GM19468 (cell line): ENCODE results near the gene RAB1B.
"Not testable (repeated sequence)": the region's sequence is repeated elsewhere in the genome, so short reads cannot be mapped to it uniquely, and the experiment has no call there.

Experiments used
- ATAC-seq: cut with Tn5 transposase; IDR thresholded peaks from one replicate; pipeline ENCODE4 v1.9.1; 2021; ENCODE audit warnings: mild to moderate bottlenecking, moderate library complexity, moderate number of reproducible peaks; ENCODE audit not compliant: unreplicated experiment; ENCODE audit errors: extremely low read depth

Gene RAB1B

GRCh38 chr11:66238786-66239413, 29.5 kb upstream of the RAB1B start:
- no peak for ATAC-seq

DNA sequence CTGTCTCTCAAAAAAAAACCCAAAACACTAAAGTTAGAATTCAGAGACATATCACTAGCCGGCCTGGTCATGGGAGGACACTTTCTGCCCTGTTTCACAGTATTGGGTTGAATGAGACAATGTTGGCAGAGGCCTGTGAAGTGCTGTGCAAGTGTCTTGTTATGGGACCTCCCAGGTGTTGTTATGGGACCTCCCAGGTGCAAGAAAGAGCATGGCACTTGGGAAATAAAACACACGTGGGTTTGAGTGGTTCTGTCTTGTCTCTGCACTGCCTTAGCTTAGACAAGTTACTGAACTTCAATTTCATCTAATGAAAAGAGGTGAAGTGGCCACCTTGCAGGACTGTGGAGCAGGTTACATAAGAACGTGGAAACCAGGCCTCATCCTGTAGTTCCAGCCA, 28.9 kb upstream of the RAB1B start:
- no peak for ATAC-seq

GRCh38 chr11:66239998-66240780, 28.2 kb upstream of the RAB1B start:
- no peak for ATAC-seq

DNA sequence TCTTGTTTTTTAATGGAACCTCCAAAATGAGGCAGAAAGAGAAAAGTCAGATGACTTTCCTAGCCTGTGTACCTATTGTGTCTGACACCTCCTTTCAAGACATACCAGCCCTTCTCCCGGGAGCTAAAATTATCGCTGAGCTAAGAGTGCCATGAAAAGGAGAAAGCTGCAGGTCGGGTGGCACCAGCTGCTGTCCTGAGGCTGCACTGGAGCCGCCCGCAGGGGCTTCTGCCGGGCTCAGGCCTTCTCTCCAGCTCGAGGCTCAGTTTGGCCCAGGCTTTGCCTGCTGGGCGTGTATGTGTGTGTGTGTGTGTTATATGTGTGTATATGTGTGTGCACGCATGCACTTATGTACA, 27.7 kb upstream of the RAB1B start:
- ATAC-seq, result no peak

DNA sequence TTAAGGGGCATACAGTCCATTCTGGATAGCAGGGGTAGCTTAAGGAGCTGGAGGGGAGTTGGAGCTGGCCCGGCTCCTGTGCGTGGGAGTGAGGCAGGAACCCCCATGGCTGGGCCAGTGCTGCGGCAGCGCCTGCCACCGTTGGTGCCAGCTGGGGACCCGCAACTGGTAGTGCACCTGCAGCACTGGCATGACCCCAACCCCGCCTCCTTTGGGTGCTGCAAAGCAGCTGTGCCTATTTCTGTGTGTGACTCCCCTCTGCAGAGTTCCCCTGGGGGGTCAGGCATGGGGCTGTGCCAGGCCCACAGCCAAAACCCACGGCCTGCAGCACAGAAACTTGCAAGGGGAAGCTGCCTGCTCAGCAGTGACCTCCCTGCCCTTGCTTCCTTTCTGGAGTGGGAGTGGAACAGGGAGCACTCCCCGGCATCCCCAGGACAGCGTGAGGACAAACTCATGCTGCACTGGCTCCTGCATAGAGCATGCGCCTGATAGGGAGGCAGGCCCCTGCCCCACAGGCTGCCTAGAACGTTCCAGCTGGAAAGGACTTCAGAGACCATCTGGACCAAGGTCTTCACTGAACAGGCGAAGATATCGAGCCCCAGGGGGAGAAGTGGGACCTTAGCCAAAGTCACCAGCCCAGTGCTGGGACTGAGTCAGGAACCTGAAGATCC, 26.2 kb upstream of the RAB1B start:
- ATAC-seq, result no peak

GRCh38 chr11:66243782-66244535, 24.5 kb upstream of the RAB1B start:
- no peak for ATAC-seq

GRCh38 chr11:66247295-66247694, 21.1 kb upstream of the RAB1B start:
- ATAC-seq, result no peak

DNA sequence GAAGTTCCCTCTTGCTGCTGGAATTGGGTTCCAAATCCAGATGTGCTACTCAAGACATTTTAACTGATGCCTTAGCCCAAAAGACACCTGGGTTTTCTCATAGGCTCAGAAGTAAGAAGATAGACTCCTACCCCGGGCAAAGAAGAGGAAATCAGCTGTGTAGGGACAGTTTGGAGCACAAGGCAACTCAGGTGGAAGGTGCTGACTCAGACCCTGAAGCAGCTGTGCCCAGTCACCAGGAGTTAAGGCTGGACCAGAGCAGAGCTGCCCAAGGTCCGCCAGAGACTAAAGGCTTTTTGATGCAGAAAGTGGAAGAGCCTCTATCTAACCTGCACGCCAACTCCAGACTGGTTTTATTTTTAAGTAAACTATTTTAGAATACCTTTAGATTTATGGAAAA, 20.6 kb upstream of the RAB1B start:
- no peak for ATAC-seq

GRCh38 chr11:66248903-66249302, 19.5 kb upstream of the RAB1B start:
- ATAC-seq, result no peak

- ATAC-seq, result no peak
These were observed 16.6 kb upstream of the RAB1B start for GRCh38 chr11:66251809-66252208.

DNA sequence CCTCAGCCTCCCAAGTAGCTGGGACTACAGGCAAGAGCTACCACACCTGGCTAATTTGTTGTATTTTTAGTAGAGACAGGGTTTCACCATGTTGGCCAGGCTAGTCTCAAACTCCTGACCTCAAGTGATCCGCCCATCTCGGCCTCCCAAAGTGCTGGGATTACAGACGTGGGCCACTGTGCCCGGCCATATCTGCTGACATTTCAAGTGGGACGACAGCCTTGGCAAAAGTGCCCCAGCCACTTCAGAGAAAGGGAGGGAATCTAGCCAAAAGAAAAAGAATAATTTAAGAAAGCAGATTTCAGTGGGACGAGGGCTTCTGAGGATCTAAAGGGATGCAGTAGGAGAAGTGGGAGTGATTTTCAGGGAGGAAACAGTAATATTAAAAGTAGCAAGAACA, 15.4 kb upstream of the RAB1B start:
- not testable (repeated sequence) for ATAC-seq

GRCh38 chr11:66258473-66258893, 10.0 kb upstream of the RAB1B start:
- no peak for ATAC-seq

GRCh38 chr11:66259225-66259624, 9.2 kb upstream of the RAB1B start:
- ATAC-seq, result no peak

- no peak for ATAC-seq
These were observed 8.5 kb upstream of the RAB1B start for GRCh38 chr11:66259956-66260355.

GRCh38 chr11:66261578-66261977, 6.9 kb upstream of the RAB1B start:
- no peak for ATAC-seq

DNA sequence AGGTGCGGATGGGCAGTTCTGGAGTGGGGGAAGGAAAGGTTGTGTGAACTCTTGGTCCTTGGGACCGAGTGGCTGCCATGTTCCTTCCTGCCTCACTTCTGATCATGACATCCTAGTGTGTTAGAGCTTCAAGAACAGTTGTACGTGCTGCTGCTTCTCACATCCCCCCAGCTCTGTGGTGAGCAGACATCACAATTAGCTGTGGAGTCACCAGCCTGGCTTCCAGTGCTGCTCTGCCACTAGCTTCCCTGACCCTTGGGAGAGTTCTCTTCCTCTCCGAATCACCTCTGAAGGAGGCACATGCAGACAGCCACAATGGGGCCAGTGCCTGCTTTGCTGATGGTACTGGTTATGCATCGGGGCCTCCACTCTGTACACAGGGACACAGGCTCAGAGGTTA, 6.2 kb upstream of the RAB1B start:
- ATAC-seq, result no peak

DNA sequence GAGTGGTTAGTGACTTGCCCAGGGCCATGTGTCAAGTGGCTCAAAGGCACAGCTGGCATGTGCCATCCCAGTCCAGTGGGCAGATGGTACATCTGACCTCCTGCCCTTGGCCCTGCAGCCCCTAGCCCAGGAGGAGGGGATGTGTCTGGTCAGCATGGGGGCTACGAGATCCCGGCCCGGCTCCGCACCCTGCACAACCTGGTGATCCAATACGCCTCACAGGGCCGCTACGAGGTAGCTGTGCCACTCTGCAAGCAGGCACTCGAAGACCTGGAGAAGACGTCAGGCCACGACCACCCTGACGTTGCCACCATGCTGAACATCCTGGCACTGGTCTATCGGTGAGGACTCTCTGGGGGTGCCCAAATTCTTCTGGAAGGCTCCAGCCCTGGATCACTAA, 5.7 kb upstream of the RAB1B start:
- ATAC-seq, result no peak

- ATAC-seq, result no peak
These were observed 5.2 kb upstream of the RAB1B start for GRCh38 chr11:66263231-66263630.

GRCh38 chr11:66263785-66264184, 4.7 kb upstream of the RAB1B start:
- no peak for ATAC-seq

GRCh38 chr11:66264383-66264782, 4.1 kb upstream of the RAB1B start:
- no peak for ATAC-seq

- ATAC-seq, result no peak
These were observed 3.5 kb upstream of the RAB1B start for GRCh38 chr11:66264914-66265313.
